Right lobe of liver (tissue), 6 donors: ENCODE data around the gene MED27. TPM values are rescaled to one million over a fixed set of nuclear protein-coding genes. Genes with fewer than 3 reads are reported as not detected.

Experiments used
- ATAC-seq, 4 donors: fragments of 200-7000 bp; cut with Tn5 transposase; one replicate each; pipeline ENCODE4 v1.9.1; 2020; ENCODE audit warnings: mild to moderate bottlenecking in 4 of 4, moderate library complexity in 4 of 4
- DNase-seq, 3 donors: peaks; one replicate each; pipeline ENCODE4 v3.0.0-alpha.2; 2020
- H3K27ac ChIP-seq, 3 donors: fragments of 200-600 bp; one replicate each; pipeline ENCODE4 v1.8.0; 2022
- H3K27me3 ChIP-seq, 2 donors: fragments of 200-600 bp; one replicate each; pipeline ENCODE4 v1.8.0; 2022
- H3K36me3 ChIP-seq, 4 donors: fragments of 200-600 bp; sonication (generic) in 1 of 4; one replicate each; pipeline versions ENCODE4 v1.5.1 to v1.8.0; 2017 to 2022; ENCODE audit warnings: control low read depth in 1 of 4
- H3K4me1 ChIP-seq, 4 donors: fragments of 200-600 bp; sonication (generic) in 1 of 4; one replicate each; pipeline versions ENCODE4 v1.5.1 to v1.8.0; 2017 to 2022; ENCODE audit warnings: control low read depth in 1 of 4
- H3K4me3 ChIP-seq, 3 donors: fragments of 200-600 bp; one replicate each; pipeline ENCODE4 v1.8.0; 2022
- H3K9me3 ChIP-seq, 4 donors: fragments of 200-600 bp; sonication (generic) in 1 of 4; one replicate each; pipeline versions ENCODE4 v1.5.1 to v1.8.0; 2017 to 2022; ENCODE audit warnings: control low read depth in 1 of 4
- POLR2A ChIP-seq: fragments of 450-650 bp; IDR thresholded peaks from one replicate; pipeline ENCODE4 v1.6.1; 2017; ENCODE audit warnings: antibody characterized with exemption, mild to moderate bottlenecking
- WGBS: methylation state at CpG from one replicate; pipeline ENCODE4 v1.1.6; 2018; ENCODE audit warnings: low coverage, low lambda C conversion rate; ENCODE audit not compliant: insufficient coverage; ENCODE audit errors: missing lambda C conversion rate; 5-methylcytosine and 5-hydroxymethylcytosine counted together
- intact Hi-C, 2 donors: fragments of 100-400 bp; cut with DNase I; formaldehyde crosslinking; loops; one replicate each; pipeline versions ENCODE4 v1.11.2 to v1.14.1; 2022
- total RNA-seq, 6 experiments: library from RNA; depleted of rRNA in 2 of 6; stranded (reverse); fragments of >200 nt in 2 of 6; fragmentation: NEBNext Ultra II Directional in 3 of 6; extraction: Animal tissue kit (Norgen Biotek cat#: 25700) in 3 of 6; gene quantifications; one replicate each; pipeline versions ENCODE4 v1.1.0 to v1.2.4, GENCODE V29; 2016 to 2023
- TF ChIP-seq, protein P1 (sequence below), 4 donors: fragments of 200-600 bp in 3 of 4; fragments of 450-650 bp in 1 of 4; IDR thresholded peaks; one replicate each; pipeline versions ENCODE4 v1.5.1 to v1.8.0; 2016 to 2022; ENCODE audit warnings: antibody characterized with exemption in 4 of 4, mild to moderate bottlenecking in 2 of 4
- donor health status: DM: no; HTN: yes; CAD: no.
- donor health status: DM: no; HTN: no; CAD: no.
- donor health status: DM: no; HTN: no; CAD: no.
- donor health status: DM: no; HTN: yes; CAD: no.
- donor health status: DM: no; HTN: yes; CAD: no.

MED27 gene
- total RNA-seq, 6 experiments from 2014 or later = 4.6 to 7.3 (median 6.1) TPM

DNA sequence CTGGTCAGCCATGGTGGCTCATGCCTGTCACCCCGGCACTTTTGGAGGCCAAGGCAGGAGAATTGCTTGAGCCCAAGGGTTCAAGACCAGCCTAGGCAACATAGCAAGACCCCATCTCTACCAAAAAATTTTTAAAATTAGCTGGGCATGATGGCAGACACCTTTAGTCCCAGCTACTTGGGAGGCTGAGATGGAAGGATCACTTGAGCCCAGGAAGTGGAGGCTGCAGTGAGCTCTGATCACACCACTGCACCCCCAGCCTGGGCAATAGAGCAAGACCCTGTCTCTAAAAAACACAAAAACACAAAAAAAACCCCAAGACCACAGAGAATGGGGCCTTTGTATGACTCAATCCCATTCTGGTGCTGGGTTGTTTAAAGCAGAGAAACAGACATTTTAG is 44.0 kb downstream of the MED27 start:
- no CpG with 5 or more reads among the region's 1 CpG for WGBS
- Histone ChIP-seq H3K9me3 (no peaks in the 10 kb centered on the region), H3K27me3 (no peaks in the 10 kb centered on the region), H3K4me1 (no peaks in the 10 kb centered on the region), H3K36me3 (no peaks in the 10 kb centered on the region), H3K4me3 (no peak overlapping the region), H3K27ac (no peak overlapping the region)
- DNase-seq = no peak
- TF ChIP-seq, protein P1, sequence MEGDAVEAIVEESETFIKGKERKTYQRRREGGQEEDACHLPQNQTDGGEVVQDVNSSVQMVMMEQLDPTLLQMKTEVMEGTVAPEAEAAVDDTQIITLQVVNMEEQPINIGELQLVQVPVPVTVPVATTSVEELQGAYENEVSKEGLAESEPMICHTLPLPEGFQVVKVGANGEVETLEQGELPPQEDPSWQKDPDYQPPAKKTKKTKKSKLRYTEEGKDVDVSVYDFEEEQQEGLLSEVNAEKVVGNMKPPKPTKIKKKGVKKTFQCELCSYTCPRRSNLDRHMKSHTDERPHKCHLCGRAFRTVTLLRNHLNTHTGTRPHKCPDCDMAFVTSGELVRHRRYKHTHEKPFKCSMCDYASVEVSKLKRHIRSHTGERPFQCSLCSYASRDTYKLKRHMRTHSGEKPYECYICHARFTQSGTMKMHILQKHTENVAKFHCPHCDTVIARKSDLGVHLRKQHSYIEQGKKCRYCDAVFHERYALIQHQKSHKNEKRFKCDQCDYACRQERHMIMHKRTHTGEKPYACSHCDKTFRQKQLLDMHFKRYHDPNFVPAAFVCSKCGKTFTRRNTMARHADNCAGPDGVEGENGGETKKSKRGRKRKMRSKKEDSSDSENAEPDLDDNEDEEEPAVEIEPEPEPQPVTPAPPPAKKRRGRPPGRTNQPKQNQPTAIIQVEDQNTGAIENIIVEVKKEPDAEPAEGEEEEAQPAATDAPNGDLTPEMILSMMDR (IDR thresholded peaks at IDR 0.05) = no peak
- TF ChIP-seq POLR2A = no peak
- intact Hi-C loops = no loop called here
- ATAC-seq = no peak

- Histone ChIP-seq H3K36me3 (no peaks in the 10 kb centered on the region), H3K9me3 (no peaks in the 10 kb centered on the region), H3K27me3 (no peaks in the 10 kb centered on the region), H3K27ac (no peak overlapping the region), H3K4me1 (no peaks in the 10 kb centered on the region), H3K4me3 (no peak overlapping the region)
- intact Hi-C loops = no loop called here
- TF ChIP-seq, protein P1 (IDR thresholded peaks at IDR 0.05) = no peak
- no peak for TF ChIP-seq POLR2A
- 80% methylated on average over 5 of the region's 5 CpGs for WGBS
- peak in 1 of 4 donors; percentile 18 for ATAC-seq
- no peak for DNase-seq
These were observed 47.3 kb downstream of the MED27 start for GRCh38 chr9:132032238-132032950.

- 94% methylated on average over 10 of the region's 10 CpGs for WGBS
- no peaks in the 10 kb centered on the region for H3K27me3 ChIP-seq
- intact Hi-C loops = no loop called here
- TF ChIP-seq, protein P1 (IDR thresholded peaks at IDR 0.05) = no peak
- no peaks in the 10 kb centered on the region for H3K36me3 ChIP-seq
- H3K4me3 ChIP-seq = no peak overlapping the region
- H3K4me1 ChIP-seq = no peaks in the 10 kb centered on the region
- ATAC-seq (no peak), DNase-seq (no peak)
- no peak overlapping the region for H3K27ac ChIP-seq
- H3K9me3 ChIP-seq = no peaks in the 10 kb centered on the region
These were observed 48.0 kb downstream of the MED27 start for GRCh38 chr9:132031467-132032237.

DNA sequence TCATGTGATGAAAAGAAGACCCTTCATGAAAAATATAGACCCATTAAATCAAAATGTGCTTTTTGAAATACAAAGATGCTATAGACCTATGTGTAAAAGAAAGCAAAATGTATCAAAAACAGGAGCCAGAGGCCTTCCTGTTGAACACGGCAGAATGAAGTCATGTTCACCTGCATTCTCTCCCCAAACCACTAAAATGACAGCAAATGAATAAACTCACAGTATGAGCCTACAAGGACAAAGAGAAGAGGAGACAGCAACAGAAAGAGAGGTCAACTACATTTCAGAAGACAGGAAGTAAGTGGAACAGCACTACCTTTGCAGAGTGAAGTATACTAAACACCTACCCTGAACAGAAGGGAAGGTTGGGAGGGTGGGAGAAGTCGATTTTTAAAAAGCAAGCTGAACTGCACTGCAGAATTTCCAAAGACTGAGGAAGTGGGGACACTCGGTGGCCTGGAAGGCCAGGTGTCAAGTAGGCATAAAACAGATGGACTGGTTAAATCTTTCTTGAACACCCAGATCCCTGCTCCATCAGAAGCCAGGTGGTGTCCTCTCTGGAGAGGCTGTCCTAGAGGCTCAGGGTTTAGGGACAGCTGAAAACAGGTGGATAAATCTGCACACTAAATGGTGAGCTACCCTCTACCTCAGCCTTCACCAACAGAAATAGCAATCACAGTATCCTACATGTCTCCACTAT is 48.9 kb downstream of the MED27 start:
- intact Hi-C loops = no loop called here
- WGBS = 80% methylated on average over 3 of the region's 3 CpGs
- TF ChIP-seq POLR2A = no peak
- TF ChIP-seq, protein P1 (IDR thresholded peaks at IDR 0.05) = no peak

More for the DNA sequence above, 48.9 kb downstream of the MED27 start:
- DNase-seq = no peak
- ATAC-seq = no peak
- Histone ChIP-seq H3K9me3 (no peaks in the 10 kb centered on the region), H3K36me3 (no peaks in the 10 kb centered on the region), H3K27me3 (no peaks in the 10 kb centered on the region), H3K4me1 (no peaks in the 10 kb centered on the region), H3K4me3 (no peak overlapping the region), H3K27ac (no peak overlapping the region)
